H9 (cell line): ENCODE measurements around the gene ZNF106. TPM values are rescaled to one million over a fixed set of nuclear protein-coding genes. Genes with fewer than 3 reads are reported as not detected.

Source experiments
- DNase-seq: peaks from one replicate; pipeline ENCODE4 v3.0.0-alpha.2; 2017
- H2AFZ ChIP-seq: one replicate; pipeline ENCODE4 v1.6.1; 2013; ENCODE audit warnings: mild to moderate bottlenecking, low read length, control low read depth, moderate library complexity
- H2AK5ac ChIP-seq: 2 replicates; pipeline ENCODE4 v1.6.1; 2013; ENCODE audit warnings: low read length, control low read depth, mixed read lengths; ENCODE audit not compliant: insufficient read length
- H2BK120ac ChIP-seq: one replicate; pipeline ENCODE4 v1.6.1; 2013; ENCODE audit warnings: low read depth, mild to moderate bottlenecking, low read length, control low read depth, inconsistent platforms; ENCODE audit not compliant: poor library complexity, severe bottlenecking
- H2BK12ac ChIP-seq: 2 replicates; pipeline ENCODE4 v1.6.1; 2013; ENCODE audit warnings: low read length, control low read depth, mixed read lengths, low read depth; ENCODE audit not compliant: insufficient read length
- H2BK15ac ChIP-seq: 2 replicates; pipeline ENCODE4 v1.6.1; 2013; ENCODE audit warnings: low read depth, low read length, control low read depth
- H2BK20ac ChIP-seq: one replicate; pipeline ENCODE4 v1.6.1; 2013; ENCODE audit warnings: low read depth, mild to moderate bottlenecking, low read length, control low read depth, inconsistent platforms; ENCODE audit not compliant: poor library complexity, severe bottlenecking
- H2BK5ac ChIP-seq: 2 replicates; pipeline ENCODE4 v1.6.1; 2013; ENCODE audit warnings: low read length, control low read depth, mixed read lengths; ENCODE audit not compliant: insufficient read length
- H3K14ac ChIP-seq: 2 replicates; pipeline ENCODE4 v1.6.1; 2013; ENCODE audit warnings: low read length, control low read depth; ENCODE audit not compliant: insufficient read depth
- H3K18ac ChIP-seq: 2 replicates; pipeline ENCODE4 v1.6.1; 2013; ENCODE audit warnings: low read depth, mild to moderate bottlenecking, mixed read lengths, low read length, control low read depth; ENCODE audit not compliant: insufficient read length
- H3K23ac ChIP-seq: 2 replicates; pipeline ENCODE4 v1.6.1; 2013; ENCODE audit warnings: low read length, control low read depth, mixed read lengths, low read depth; ENCODE audit not compliant: insufficient read length
- H3K23me2 ChIP-seq: 2 replicates; pipeline ENCODE4 v1.6.1; 2013; ENCODE audit warnings: low read depth, mild to moderate bottlenecking, mixed read lengths, low read length, control low read depth; ENCODE audit not compliant: insufficient read length, poor library complexity, severe bottlenecking
- H3K27ac ChIP-seq: 2 replicates; pipeline ENCODE4 v1.5.1; 2013; ENCODE audit warnings: low read length, control low read depth, mixed read lengths, low read depth; ENCODE audit not compliant: insufficient read length
- H3K27me3 ChIP-seq: 2 replicates; pipeline ENCODE4 v1.6.1; 2013; ENCODE audit warnings: low read length, control low read depth, inconsistent platforms; ENCODE audit not compliant: insufficient read depth
- H3K4ac ChIP-seq: 2 replicates; pipeline ENCODE4 v1.6.1; 2013; ENCODE audit warnings: low read depth, mild to moderate bottlenecking, control low read depth, inconsistent platforms, low read length, moderate library complexity
- H3K4me1 ChIP-seq: 2 replicates; pipeline ENCODE4 v1.6.1; 2013; ENCODE audit warnings: low read length, control low read depth, inconsistent platforms; ENCODE audit not compliant: insufficient read depth
- H3K4me2 ChIP-seq: 2 replicates; pipeline ENCODE4 v1.6.1; 2013; ENCODE audit warnings: low read length, control low read depth, mixed read lengths; ENCODE audit not compliant: insufficient read length, insufficient read depth
- H3K56ac ChIP-seq: 2 replicates; pipeline ENCODE4 v1.6.1; 2013; ENCODE audit warnings: low read depth, mild to moderate bottlenecking, mixed read lengths, low read length, control low read depth; ENCODE audit not compliant: insufficient read length
- H3K79me1 ChIP-seq: 2 replicates; pipeline ENCODE4 v1.6.1; 2013; ENCODE audit warnings: low read depth, mild to moderate bottlenecking, moderate library complexity, low read length, control low read depth, inconsistent platforms; ENCODE audit not compliant: insufficient read depth, poor library complexity, severe bottlenecking
- H3K79me2 ChIP-seq: 2 replicates; pipeline ENCODE4 v1.6.1; 2013; ENCODE audit warnings: low read length, control low read depth, inconsistent platforms; ENCODE audit not compliant: insufficient read depth
- H3K9ac ChIP-seq: 2 replicates; pipeline ENCODE4 v1.6.1; 2013; ENCODE audit warnings: low read length, control low read depth, mixed read lengths; ENCODE audit not compliant: insufficient read length; ENCODE audit errors: extremely low read depth
- H3K9me3 ChIP-seq: one replicate; pipeline ENCODE4 v1.6.1; 2013; ENCODE audit warnings: low read depth, low read length, inconsistent platforms; ENCODE audit not compliant: control insufficient read depth
- H3T11ph ChIP-seq: one replicate; pipeline ENCODE4 v1.6.1; 2013; ENCODE audit warnings: mild to moderate bottlenecking, low read length, control low read depth, inconsistent platforms
- H4K20me1 ChIP-seq: one replicate; pipeline ENCODE4 v1.6.1; 2013; ENCODE audit not compliant: control insufficient read depth, insufficient read length, insufficient read depth
- H4K5ac ChIP-seq: 2 replicates; pipeline ENCODE4 v1.6.1; 2013; ENCODE audit warnings: low read depth, mild to moderate bottlenecking, mixed read lengths, low read length, control low read depth; ENCODE audit not compliant: insufficient read length
- H4K8ac ChIP-seq: replicated peaks from 2 replicates; pipeline ENCODE4 v1.6.1; 2013; ENCODE audit warnings: low read length, control low read depth, mixed read lengths, low read depth; ENCODE audit not compliant: insufficient read length
- H4K91ac ChIP-seq: 2 replicates; pipeline ENCODE4 v1.6.1; 2013; ENCODE audit warnings: low read depth, mild to moderate bottlenecking, moderate library complexity, mixed read lengths, low read length, control low read depth; ENCODE audit not compliant: insufficient read length
- H3K27ac Mint-ChIP-seq, 3 experiments: 2 replicates in 2 of 3; 3 replicates in 1 of 3; pipeline ENCODE4 v1.8.0; 2020 to 2021; ENCODE audit warnings: mixed read lengths in 3 of 3, mild to moderate bottlenecking in 1 of 3, moderate library complexity in 1 of 3
- H3K27me3 Mint-ChIP-seq: 2 replicates; pipeline ENCODE4 v1.8.0; 2021; ENCODE audit warnings: low read depth, mild to moderate bottlenecking, moderate library complexity, mixed read lengths
- H3K36me3 Mint-ChIP-seq, 3 experiments: 2 replicates in 2 of 3; 3 replicates in 1 of 3; pipeline ENCODE4 v1.8.0; 2020 to 2021; ENCODE audit warnings: low read depth in 3 of 3, mixed read lengths in 3 of 3; ENCODE audit not compliant: insufficient read depth in 1 of 3
- H3K4me1 Mint-ChIP-seq, 2 experiments: 2 replicates each; pipeline ENCODE4 v1.8.0; 2020; ENCODE audit warnings: mixed read lengths in 2 of 2
- H3K4me3 Mint-ChIP-seq, 2 experiments: 2 replicates in 1 of 2; 3 replicates in 1 of 2; pipeline ENCODE4 v1.8.0; 2020 to 2021; ENCODE audit warnings: mild to moderate bottlenecking in 2 of 2, mixed read lengths in 2 of 2, moderate library complexity in 1 of 2
- H3K9me3 Mint-ChIP-seq, 2 experiments: 2 replicates in 1 of 2; 3 replicates in 1 of 2; pipeline ENCODE4 v1.8.0; 2020; ENCODE audit warnings: mild to moderate bottlenecking in 2 of 2, mixed read lengths in 2 of 2, moderate library complexity in 1 of 2
- CTCF ChIP-seq: fragments of 200-600 bp; sonication (generic); conservative IDR thresholded peaks from 3 replicates; pipeline ENCODE4 v1.8.0; 2021; ENCODE audit warnings: antibody characterized with exemption, mild to moderate bottlenecking
- WGBS: extraction: QIAGEN DNeasy Blood & Tissue Kit; methylation state at CpG from one replicate; pipeline ENCODE4 v1.1.7; 2013; ENCODE audit warnings: missing lambda C conversion rate, low lambda C conversion rate, mixed read lengths; ENCODE audit not compliant: insufficient read length; ENCODE audit errors: extremely low coverage; 5-methylcytosine and 5-hydroxymethylcytosine counted together
- total RNA-seq: library from RNA; stranded (reverse); gene quantifications from 2 replicates; pipeline ENCODE4 v1.2.1, GENCODE V29; 2021

The ZNF106 gene
- total RNA-seq, 1 experiment from 2014 or later, result 55.0 TPM

- H3K23me2 ChIP-seq, result no peaks in the 10 kb centered on the region
Observed at GRCh38 chr15:42403389-42403788, 87.6 kb downstream of the ZNF106 start.

More at GRCh38 chr15:42403389-42403788, 87.6 kb downstream of the ZNF106 start:
- Histone ChIP-seq H2AFZ (no peak overlapping the region), H3K4me2 (no peak overlapping the region), H2BK15ac (no peak overlapping the region), H4K91ac (no peak overlapping the region), H3K4ac (no peak overlapping the region), H3K18ac (no peak overlapping the region), H2BK12ac (no peak overlapping the region), H3K56ac (no peak overlapping the region), H3K27me3 (no peaks in the 10 kb centered on the region), H3K23ac (no peak overlapping the region), H2BK120ac (no peak overlapping the region), H3T11ph (no peak overlapping the region), H3K27ac (no peak overlapping the region), H3K9me3 (no peaks in the 10 kb centered on the region), H3K79me2 (no peaks in the 10 kb centered on the region), H4K20me1 (no peaks in the 10 kb centered on the region), H3K14ac (no peak overlapping the region), H2BK5ac (no peak overlapping the region), H3K79me1 (no peaks in the 10 kb centered on the region), H4K8ac (no peak overlapping the region), H3K4me1 (no peaks in the 10 kb centered on the region), H2BK20ac (no peak overlapping the region), H3K9ac (no peak overlapping the region), H4K5ac (no peak overlapping the region), H2AK5ac (no peak overlapping the region)
- H3K9me3 Mint-ChIP-seq, result no peaks in the 10 kb centered on the region
- H3K27ac Mint-ChIP-seq, result no peak overlapping the region
- no peaks in the 10 kb centered on the region for H3K36me3 Mint-ChIP-seq
- no peak overlapping the region for H3K4me3 Mint-ChIP-seq
- no peaks in the 10 kb centered on the region for H3K27me3 Mint-ChIP-seq
- no peak for TF ChIP-seq CTCF
- DNase-seq, result no peak
- no peaks in the 10 kb centered on the region for H3K4me1 Mint-ChIP-seq
- no CpG with 5 or more reads among the region's 7 CpGs for WGBS
